AG04449 (cell line): ENCODE measurements around the gene FGFR2.
A peak's percentile ranks its signal among the peaks of the same experiment; 100 is the strongest.

Experiments used
- CTCF ChIA-PET: fragments of 350-600 bp; formaldehyde crosslinking; extraction: SDS; loops from one replicate; lab custom pipeline; 2021; ENCODE audit warnings: antibody characterized with exemption; lab: Yijun Ruan, JAX
- POLR2A ChIA-PET: fragments of 400-600, 350-600 bp; formaldehyde crosslinking; extraction: SDS; loops from one replicate; lab custom pipeline; 2020; ENCODE audit warnings: antibody characterized with exemption, inconsistent platforms; lab: Yijun Ruan, JAX
- DNase-seq: peaks from one replicate; pipeline ENCODE4 v3.0.0-alpha.2; 2010; ENCODE audit warnings: low read depth, low spot score
- H3K4me3 ChIP-seq: 2 replicates; pipeline ENCODE4 v1.5.1; 2011; ENCODE audit warnings: low read depth, mild to moderate bottlenecking, control low read depth, low read length
- TF ChIP-seq, protein P1 (sequence below): IDR thresholded peaks from one replicate; pipeline ENCODE4 v1.5.1; 2011; ENCODE audit warnings: mild to moderate bottlenecking, moderate library complexity, low read length, control low read depth, inconsistent platforms; ENCODE audit not compliant: insufficient read depth; ENCODE audit errors: missing control alignments

FGFR2 gene

DNA sequence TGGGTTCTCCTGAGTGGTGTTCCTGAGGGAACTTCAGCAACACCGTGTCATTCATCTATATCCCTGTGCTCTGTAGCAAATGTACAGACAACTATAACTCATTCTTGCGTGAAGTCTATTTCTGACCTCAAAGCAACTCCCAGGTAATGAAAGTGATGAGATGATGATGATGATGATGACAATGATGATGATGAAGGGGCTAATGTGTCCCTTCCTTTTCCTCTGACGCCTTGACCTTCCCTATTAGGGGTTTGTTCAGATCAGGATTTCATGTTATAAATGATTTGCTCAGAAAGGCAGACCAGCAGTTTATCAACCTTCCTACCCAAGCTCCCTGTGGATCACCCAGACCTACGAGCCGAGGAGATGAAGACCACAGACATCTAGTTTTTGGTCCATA is 136.9 kb downstream of the FGFR2 start:
- ChIA-PET CTCF (no interaction called here), POLR2A (no interaction called here)
- no peak overlapping the region for H3K4me3 ChIP-seq
- TF ChIP-seq, protein P1, sequence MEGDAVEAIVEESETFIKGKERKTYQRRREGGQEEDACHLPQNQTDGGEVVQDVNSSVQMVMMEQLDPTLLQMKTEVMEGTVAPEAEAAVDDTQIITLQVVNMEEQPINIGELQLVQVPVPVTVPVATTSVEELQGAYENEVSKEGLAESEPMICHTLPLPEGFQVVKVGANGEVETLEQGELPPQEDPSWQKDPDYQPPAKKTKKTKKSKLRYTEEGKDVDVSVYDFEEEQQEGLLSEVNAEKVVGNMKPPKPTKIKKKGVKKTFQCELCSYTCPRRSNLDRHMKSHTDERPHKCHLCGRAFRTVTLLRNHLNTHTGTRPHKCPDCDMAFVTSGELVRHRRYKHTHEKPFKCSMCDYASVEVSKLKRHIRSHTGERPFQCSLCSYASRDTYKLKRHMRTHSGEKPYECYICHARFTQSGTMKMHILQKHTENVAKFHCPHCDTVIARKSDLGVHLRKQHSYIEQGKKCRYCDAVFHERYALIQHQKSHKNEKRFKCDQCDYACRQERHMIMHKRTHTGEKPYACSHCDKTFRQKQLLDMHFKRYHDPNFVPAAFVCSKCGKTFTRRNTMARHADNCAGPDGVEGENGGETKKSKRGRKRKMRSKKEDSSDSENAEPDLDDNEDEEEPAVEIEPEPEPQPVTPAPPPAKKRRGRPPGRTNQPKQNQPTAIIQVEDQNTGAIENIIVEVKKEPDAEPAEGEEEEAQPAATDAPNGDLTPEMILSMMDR: no peak
- no peak for DNase-seq

- ChIA-PET POLR2A (no interaction called here), CTCF (no interaction called here)
- H3K4me3 ChIP-seq: no peak overlapping the region
- TF ChIP-seq, protein P1: no peak
- DNase-seq: no peak
These were observed 137.5 kb downstream of the FGFR2 start for GRCh38 chr10:121460733-121461132.

DNA sequence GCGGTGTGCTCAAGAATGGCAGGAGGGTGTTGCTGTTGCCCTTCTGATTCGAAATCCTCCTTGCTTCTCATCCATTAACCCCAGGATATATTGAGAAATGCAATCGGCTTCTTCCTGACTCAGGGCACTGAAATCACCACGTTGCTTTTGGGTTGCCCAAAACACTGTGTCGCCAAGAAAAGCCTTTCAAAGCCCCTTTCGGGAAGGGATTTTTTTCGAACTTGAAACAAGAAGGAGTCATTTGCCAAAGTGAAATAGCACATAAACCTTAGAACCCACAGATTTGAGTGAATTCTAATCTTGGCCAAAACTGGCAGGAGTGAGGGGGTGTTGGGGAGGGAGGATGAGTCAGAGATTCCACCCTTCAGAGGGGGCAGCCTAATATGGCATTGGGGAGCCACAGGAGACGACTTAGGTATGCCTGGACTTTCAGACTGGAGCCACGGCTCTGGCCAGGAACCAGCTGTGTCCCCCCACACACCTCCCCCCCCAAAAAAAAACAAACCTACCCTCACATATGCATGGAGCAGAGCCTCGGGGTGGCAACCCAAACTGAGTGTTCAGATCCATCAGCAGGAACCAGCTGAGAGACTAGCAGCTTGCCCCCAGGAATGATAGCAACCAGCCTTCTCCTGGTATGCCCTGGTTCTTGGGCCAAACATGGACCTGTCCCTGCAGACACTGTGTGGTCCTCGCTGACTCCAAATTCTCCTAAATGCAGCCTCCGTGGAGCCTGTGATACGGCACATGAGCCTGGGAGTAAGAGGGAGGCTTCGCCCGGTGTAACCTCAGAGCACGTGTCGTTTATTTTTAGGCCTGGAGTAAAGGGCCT is 138.4 kb downstream of the FGFR2 start:
- DNase-seq: peak; percentile 37
- TF ChIP-seq, protein P1: no peak
- ChIA-PET CTCF (interaction anchor here (1.4 kb wide), 1 partner anchor 16 kb away, joined by 3 read pairs; no protein-coding TSS in a partner anchor), POLR2A (no interaction called here)
- H3K4me3 ChIP-seq: no peak overlapping the region

GRCh38 chr10:121459279-121459621 is 139.0 kb downstream of the FGFR2 start:
- DNase-seq: no peak
- TF ChIP-seq, protein P1: no peak
- POLR2A ChIA-PET: no interaction called here
- no peak overlapping the region for H3K4me3 ChIP-seq
- CTCF ChIA-PET: interaction anchor here (1.4 kb wide), 1 partner anchor 17 kb away, joined by 3 read pairs; no protein-coding TSS in a partner anchor

- POLR2A ChIA-PET: no interaction called here
These were observed 140.5 kb downstream of the FGFR2 start for GRCh38 chr10:121457729-121458128.

GRCh38 chr10:121455377-121455776 is 142.9 kb downstream of the FGFR2 start:
- DNase-seq: no peak
- POLR2A ChIA-PET: no interaction called here
- CTCF ChIA-PET: no interaction called here
- H3K4me3 ChIP-seq: no peak overlapping the region
- TF ChIP-seq, protein P1: no peak

More at GRCh38 chr10:121457729-121458128, 140.5 kb downstream of the FGFR2 start:
- CTCF ChIA-PET: no interaction called here
- H3K4me3 ChIP-seq: no peak overlapping the region
- DNase-seq: no peak
- TF ChIP-seq, protein P1: no peak
